Measurements from ENCODE around the gene HSD17B12.
"Not testable (repeated sequence)": the region's sequence is repeated elsewhere in the genome, so short reads cannot be mapped to it uniquely, and the experiment has no call there.

HSD17B12 gene

GRCh38 chr11:43748095-43748494 is 67.6 kb downstream of the HSD17B12 start:
- DNase-seq: no peak

DNA sequence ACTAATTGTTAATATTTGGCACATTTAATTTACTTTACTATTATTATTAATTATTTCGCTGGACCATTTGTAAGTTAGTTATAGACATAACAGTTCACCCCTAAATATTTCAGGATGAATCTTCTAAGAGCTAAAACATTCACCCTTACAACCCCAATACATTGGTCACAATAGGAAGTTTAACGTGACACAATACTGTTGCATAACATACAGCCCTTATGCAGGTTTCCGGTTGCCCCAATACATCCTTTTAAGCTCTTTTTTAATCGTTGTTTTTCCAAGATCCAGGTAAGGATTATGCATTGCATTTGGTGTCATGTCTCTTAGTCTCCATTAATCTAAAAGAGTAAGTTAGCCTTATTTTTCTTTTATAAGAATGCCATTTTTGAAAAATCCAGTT is 71.2 kb downstream of the HSD17B12 start:
- no peak for DNase-seq

DNA sequence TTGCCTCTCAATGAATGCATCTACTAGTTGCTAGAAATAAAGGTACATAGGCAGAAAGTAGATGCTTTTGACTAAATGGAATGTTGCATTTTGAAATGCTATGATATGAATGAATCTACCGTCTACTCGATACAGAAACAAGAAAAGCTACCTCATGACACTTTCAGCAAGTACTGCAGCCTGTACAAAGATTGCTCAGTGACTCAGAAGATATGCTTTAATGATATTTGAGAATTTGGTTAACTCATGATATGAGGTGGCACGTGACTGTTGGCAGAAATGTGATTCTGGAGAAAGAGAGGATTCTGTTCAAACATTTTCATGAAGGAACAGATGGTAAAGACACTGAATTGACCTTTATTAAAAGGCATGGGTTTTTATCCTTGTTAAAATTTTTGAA is 76.0 kb downstream of the HSD17B12 start:
- DNase-seq: no peak

DNA sequence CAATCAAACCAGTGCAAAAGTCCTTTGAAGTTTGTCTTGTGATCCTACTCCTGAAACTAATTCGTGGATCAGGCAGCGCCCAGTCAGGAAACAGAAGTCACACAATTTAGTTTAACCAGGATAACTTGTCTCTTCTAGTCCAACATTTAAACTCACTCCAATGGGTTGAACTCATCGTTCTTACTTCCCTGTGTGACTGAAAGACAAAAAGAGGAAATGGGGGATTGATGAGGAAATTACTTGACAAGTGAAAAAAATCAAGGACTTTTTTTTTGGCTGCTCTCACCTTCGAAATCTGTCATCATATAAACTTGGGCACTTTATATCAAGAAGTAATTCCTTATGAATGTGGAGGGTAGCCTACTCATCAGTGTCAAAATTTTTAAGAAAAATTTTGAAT is 78.4 kb downstream of the HSD17B12 start:
- DNase-seq: no peak

GRCh38 chr11:43760902-43761301 is 80.4 kb downstream of the HSD17B12 start:
- DNase-seq: no peak

GRCh38 chr11:43765194-43765593 is 84.7 kb downstream of the HSD17B12 start:
- no peak for DNase-seq

DNA sequence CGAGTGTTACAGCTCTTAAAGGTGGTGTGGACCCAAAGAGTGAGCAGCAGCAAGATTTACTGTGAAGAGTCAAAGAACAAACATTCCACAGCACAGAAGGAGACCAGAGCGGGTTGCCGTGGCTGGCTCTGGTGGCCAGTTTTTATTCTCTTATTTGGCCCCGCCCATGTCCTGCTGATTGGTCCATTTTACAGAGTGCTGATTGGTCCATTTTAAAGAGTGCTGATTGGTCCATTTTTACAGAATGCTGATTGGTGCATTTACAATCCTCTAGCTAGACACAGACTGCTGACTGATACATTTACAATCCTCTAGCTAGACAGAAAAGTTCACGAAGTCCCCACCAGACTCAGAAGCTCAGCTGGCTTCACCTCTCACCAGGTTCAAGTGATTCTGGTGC is 88.1 kb downstream of the HSD17B12 start:
- DNase-seq: not testable (repeated sequence)

GRCh38 chr11:43770173-43770572 is 89.6 kb downstream of the HSD17B12 start:
- no peak for DNase-seq

DNA sequence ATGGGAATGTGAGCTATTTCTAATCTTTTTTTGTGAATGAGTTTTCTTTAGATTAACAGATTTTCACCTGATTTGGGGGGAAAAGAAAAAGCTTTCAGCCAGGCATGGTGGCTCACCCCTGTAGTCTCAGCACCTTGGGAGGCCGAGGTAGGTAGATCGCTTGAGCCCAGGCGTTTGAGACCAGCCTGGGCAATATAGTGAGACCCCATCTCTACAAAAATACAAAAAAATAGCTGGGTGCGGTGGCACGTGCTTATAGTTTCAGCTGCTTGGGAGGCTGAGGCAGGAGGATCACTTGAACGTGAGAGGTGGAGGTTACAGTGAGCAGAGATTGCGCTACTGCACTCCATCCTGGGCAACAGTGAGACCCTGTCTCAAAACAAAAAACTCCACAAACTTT is 92.2 kb downstream of the HSD17B12 start:
- no peak for DNase-seq

DNA sequence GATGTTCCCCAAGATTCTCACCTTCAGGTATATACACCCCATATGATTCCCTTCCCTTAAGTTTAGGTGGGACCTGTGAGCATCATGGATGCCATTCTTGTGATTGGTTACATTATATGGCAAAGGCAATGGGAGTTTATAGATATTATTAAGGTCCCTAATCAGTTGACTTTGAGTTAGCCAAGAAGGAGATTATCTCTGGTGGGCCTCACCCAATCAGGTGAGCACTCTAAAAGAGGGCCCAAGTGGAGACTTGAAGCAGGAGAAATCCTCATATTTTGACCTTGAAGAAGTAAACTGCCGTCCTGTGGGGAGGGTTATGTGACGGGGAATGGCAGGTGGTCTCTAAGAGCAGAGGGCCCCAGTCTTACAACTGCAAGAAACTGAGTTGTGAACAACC is 94.2 kb downstream of the HSD17B12 start:
- DNase-seq: no peak

DNA sequence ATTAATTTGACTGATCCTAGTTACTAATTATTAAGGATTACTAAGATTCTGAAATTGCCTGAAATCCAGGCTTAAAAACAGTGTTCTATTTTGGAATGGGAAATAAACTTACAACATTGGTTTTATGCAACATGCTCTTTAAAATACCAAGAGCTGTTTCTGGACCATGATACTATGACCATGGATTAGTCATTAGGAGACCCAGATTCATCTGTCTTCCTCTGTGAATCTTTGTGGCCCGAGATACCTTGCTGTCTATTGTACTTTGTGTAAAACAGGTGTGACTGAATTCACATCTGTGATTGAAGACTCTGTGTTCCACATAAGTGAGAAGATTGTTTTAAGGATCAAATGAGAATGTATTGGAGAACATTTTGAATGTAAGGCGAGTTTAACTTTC is 98.8 kb downstream of the HSD17B12 start:
- DNase-seq: no peak

DNA sequence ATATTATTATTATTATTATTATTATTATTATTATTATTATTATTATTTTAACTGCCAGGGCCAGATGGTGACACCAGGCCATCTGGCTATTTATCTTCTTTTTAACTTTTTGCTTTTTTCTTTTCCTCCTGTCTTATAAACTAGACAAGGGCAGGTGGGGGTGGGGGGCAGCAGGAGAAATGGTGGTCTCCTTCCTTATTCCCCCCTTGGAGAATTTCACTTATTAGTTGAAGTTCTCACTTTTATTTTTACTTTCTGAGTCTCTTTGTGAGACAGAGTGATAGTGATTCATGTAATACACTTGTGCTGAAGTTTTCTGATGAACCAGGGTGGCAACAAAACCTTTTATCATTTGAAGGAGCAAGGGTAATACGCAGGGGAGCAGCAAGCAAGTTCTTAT is 103.8 kb downstream of the HSD17B12 start:
- DNase-seq: no peak

GRCh38 chr11:43784866-43785265 is 104.3 kb downstream of the HSD17B12 start:
- DNase-seq: no peak

DNA sequence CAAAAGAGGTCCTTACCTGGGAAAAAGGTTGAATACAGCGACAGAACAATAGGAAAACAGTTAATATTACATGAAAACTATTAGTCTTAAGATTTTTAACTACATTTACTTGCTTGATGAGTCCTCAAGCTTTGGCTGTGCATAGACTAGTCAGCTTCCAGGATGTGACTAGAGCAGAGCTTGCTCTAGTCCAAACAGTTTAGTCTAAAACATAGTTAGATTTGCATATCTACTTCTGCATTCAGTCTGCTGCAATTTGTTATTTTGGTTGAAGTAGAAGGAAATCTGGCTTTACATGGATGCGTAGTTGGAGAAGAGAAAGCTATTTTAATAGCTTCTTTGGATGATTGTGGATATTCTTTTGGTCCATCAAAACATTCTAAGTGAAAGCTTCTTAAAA is 104.8 kb downstream of the HSD17B12 start:
- DNase-seq: no peak

- DNase-seq: no peak
Observed at GRCh38 chr11:43786016-43786415, 105.5 kb downstream of the HSD17B12 start.

DNA sequence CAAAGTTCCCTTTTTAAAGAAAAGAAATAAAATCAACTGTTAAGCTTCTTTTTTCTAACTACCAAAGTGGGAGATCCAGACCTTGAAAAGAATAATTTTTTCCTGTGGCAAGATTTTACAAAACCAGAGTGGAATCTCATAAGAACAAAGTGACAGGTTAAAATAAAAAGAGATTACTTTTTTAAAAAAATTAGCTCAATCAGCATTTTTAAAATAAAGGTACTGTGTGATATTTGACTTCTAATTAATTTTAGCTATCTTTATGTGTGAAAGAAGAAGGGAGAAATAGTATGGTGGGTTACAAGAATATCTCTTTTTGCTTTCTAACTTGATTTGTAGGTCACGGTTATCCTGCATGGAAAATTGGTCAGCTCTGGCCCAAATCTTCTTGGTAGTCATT is 107.3 kb downstream of the HSD17B12 start:
- no peak for DNase-seq

GRCh38 chr11:43788421-43788820 is 107.9 kb downstream of the HSD17B12 start:
- no peak for DNase-seq

DNA sequence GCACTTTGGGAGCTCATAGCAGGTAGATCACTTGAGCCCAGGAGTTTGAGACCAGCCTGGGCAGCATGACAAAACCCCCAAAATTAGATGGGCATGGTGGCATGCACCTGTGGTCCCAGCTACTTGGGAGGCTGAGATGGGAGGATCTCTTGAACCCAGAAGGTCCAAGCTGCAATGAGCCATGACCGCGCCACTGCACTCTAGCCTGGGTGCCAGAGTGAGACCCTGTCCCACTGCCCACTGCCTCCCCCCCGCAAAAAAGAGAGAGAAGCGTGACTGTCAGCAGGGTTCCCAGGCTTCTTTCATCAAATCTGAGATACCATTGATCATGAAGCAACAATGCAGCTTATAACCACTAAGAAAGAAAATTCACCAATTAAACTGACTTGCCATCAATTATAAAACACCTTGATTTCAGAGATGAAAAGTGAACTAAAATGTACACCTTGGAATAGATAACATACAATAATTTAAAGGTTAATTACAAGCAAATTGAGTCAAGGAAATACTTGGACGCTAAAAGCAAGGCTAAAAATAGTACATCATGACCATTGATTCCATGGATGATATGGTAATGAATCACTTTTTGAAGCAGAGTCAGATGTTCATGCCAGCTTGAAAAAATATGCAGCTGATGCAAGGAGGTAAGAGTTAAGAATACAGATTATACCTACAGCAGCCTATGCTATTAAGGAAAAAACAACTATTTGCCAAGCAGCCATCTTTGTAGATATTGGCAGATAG is 109.3 kb downstream of the HSD17B12 start:
- no peak for DNase-seq

- no peak for DNase-seq
Observed at GRCh38 chr11:43790444-43790794, 109.9 kb downstream of the HSD17B12 start.

GRCh38 chr11:43797337-43797736 is 116.8 kb downstream of the HSD17B12 start:
- no peak for DNase-seq

DNA sequence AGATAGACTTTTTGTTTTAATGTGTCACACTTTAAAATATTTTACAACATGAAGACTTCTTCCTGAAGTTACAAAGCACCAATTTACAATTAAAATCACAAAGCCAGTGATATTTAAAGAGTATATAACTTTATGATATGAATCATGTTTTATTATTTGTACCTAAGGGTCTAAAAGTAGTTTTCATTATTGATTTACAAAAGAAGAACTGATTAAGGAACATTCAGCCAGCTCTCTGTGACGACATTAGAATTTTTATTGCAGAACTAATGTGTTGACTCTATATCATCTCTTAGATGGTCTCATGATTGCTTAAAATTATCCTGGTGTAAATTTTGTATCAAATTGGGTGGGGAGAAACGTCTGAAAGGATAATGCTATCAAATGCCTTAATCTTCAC is 117.3 kb downstream of the HSD17B12 start:
- no peak for DNase-seq

DNA sequence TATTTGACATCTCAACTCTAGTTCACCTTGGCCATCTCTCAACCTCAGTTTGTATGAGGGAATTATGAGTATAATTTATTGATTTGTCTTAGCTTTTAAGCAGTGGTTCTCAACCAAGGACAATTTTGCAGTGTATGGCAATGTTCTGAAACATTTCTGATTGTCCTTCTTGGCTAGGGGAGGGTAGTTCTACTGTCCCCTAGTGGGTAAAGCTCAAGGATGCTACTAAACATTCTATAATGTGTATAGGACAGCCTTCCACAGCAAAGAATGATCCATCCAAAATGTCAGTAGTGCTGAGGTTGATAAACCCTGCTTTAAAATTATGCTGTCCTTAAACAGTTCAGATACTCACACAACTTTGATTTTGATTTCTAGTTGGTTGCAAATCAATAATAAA is 122.0 kb downstream of the HSD17B12 start:
- DNase-seq: no peak

- no peak for DNase-seq
Observed at GRCh38 chr11:43803766-43804165, 123.2 kb downstream of the HSD17B12 start.

- DNase-seq: no peak
Observed at GRCh38 chr11:43806976-43807375, 126.4 kb downstream of the HSD17B12 start.

GRCh38 chr11:43810929-43811596 is 130.5 kb downstream of the HSD17B12 start:
- DNase-seq: no peak
